ENCODE measurements around the gene NUDT14. TPM values are rescaled to one million over a fixed set of nuclear protein-coding genes. Genes with fewer than 3 reads are reported as not detected.

The NUDT14 gene
- total and polyA plus RNA-seq, 2 of the 8 experiments (the other 6 are each of a cell fraction or from before 2014, with no cell fraction given), result 25.5 to 33.3 TPM

- Histone ChIP-seq H2AFZ (ENCODE audit: low read length) (no peak overlapping the region), H3K9ac (replicated peaks in 1 of 4; ENCODE audit: extremely low read depth in 1 of 4, low read depth in 3 of 4, low read length in 3 of 4) (no peak overlapping the region), H3K23ac (ENCODE audit: insufficient read length) (no peak overlapping the region), H3K4me2 (ENCODE audit: insufficient read depth in 1 of 2, low read depth in 2 of 2, low read length in 2 of 2) (peak overlapping the region; percentile 81 to 90), H2BK5ac (ENCODE audit: low read depth, low read length) (no peak overlapping the region), H3K79me1 (ENCODE audit: low read depth, low read length) (peaks cover 2% of the 10 kb centered on the region; the same call in 1 of the 2 replicates), H3K14ac (ENCODE audit: insufficient read length) (no peak overlapping the region), H2BK20ac (ENCODE audit: low read length) (no peak overlapping the region), H3K4me1 (replicated peaks in 1 of 4; ENCODE audit: control insufficient read depth in 3 of 4, insufficient read depth in 4 of 4, low read length in 3 of 4) (peaks cover 0 to 6% (median 3%) of the 10 kb centered on the region in 4 experiments; a peak in 6 of 7 replicates), H4K20me1 (replicated peaks in 1 of 2; ENCODE audit: control insufficient read depth in 1 of 2, insufficient read depth in 2 of 2, low read length in 2 of 2) (peaks cover 7 to 21% of the 10 kb centered on the region in 2 experiments), H4K5ac (ENCODE audit: insufficient read length, low read depth, low read length) (no peak overlapping the region), H4K91ac (replicated peaks; ENCODE audit: insufficient read length, low read length) (no peak overlapping the region), H3K18ac (ENCODE audit: extremely low read depth, low read length) (no peak overlapping the region), H3K9me3 (ENCODE audit: insufficient read depth in 2 of 2, low read depth in 1 of 2, low read length in 1 of 2) (no peaks in the 10 kb centered on the region), H3K36me3 (ENCODE audit: control insufficient read depth in 2 of 4, insufficient read depth in 4 of 4, low read length in 3 of 4) (no peaks in the 10 kb centered on the region), H3K4me3 (ENCODE audit: extremely low read depth in 1 of 4, insufficient read depth in 2 of 4, low read depth in 3 of 4, low read length in 4 of 4) (peak overlapping the region; percentile 23 to 59 (median 31); a peak in 6 of 8 replicates), H3K27me3 (replicated peaks in 1 of 4; ENCODE audit: control insufficient read depth in 3 of 4, extremely low read depth in 1 of 4, insufficient read depth in 3 of 4, low read length in 3 of 4) (peaks cover 9 to 26% (median 18%) of the 10 kb centered on the region in 4 experiments), H3K23me2 (ENCODE audit: low read depth, low read length) (peaks cover 4% of the 10 kb centered on the region; the same call in 1 of the 2 replicates), H4K8ac (ENCODE audit: extremely low read depth, insufficient read depth, low read length) (no peak overlapping the region), H3K56ac (replicated peaks; ENCODE audit: insufficient read length, low read depth, low read length) (no peak overlapping the region), H2BK120ac (replicated peaks; ENCODE audit: low read depth, low read length) (no peak overlapping the region), H3K4ac (replicated peaks; ENCODE audit: insufficient read length, low read depth, low read length) (no peak overlapping the region), H2AK5ac (ENCODE audit: low read depth, low read length) (no peak overlapping the region), H3K79me2 (ENCODE audit: control insufficient read depth in 1 of 2, insufficient read depth in 2 of 2, low read length in 2 of 2) (no peaks in the 10 kb centered on the region), H2BK12ac (ENCODE audit: low read depth, low read length) (no peak overlapping the region), H3K27ac (ENCODE audit: low read depth, low read length) (no peak overlapping the region), H2BK15ac (ENCODE audit: low read length) (no peak overlapping the region)
- ChIA-PET POLR2A (ENCODE audit: partially characterized antibody) (no interaction called here), CTCF (ENCODE audit: partially characterized antibody) (interaction anchor here (0.5 to 4.7 kb wide), 12 partner anchors 11 to 260 kb away, joined by 3 to 27 read pairs (median 4); partner anchors contain the start of genes CDCA4 and PACS2)
- TF ChIP-seq CTBP2 (IDR thresholded peaks at IDR 0.05; ENCODE audit: borderline replicate concordance, insufficient read depth, insufficient read length, low read length) (no peak), KDM4A (IDR thresholded peaks at IDR 0.05; ENCODE audit: low read depth, low read length, severe bottlenecking) (peak; percentile 31), SRF (IDR thresholded peaks at IDR 0.05; ENCODE audit: low read depth, low read length) (no peak)
- no peak for FAIRE-seq
- DNase-seq (ENCODE audit: low read depth in 1 of 2, low spot score in 2 of 2), result no peak
- no CpG with 5 or more reads among the region's 46 CpGs for WGBS, 2 experiments (ENCODE audit: extremely low coverage in 1 of 2, insufficient coverage in 1 of 2, insufficient read length in 1 of 2, insufficient replicate concordance in 2 of 2, low coverage in 1 of 2, low lambda C conversion rate in 2 of 2, missing lambda C conversion rate in 1 of 2)
Measured at GRCh38 chr14:105168093-105168420, 13.1 kb downstream of the NUDT14 start.
